Measurements from ENCODE around the gene FAIM2. TPM values are rescaled to one million over a fixed set of nuclear protein-coding genes. Genes with fewer than 3 reads are reported as not detected.

The FAIM2 gene
- total and polyA plus RNA-seq, 2 experiments from 2014 or later = 0.61 to 2.0 TPM

DNA sequence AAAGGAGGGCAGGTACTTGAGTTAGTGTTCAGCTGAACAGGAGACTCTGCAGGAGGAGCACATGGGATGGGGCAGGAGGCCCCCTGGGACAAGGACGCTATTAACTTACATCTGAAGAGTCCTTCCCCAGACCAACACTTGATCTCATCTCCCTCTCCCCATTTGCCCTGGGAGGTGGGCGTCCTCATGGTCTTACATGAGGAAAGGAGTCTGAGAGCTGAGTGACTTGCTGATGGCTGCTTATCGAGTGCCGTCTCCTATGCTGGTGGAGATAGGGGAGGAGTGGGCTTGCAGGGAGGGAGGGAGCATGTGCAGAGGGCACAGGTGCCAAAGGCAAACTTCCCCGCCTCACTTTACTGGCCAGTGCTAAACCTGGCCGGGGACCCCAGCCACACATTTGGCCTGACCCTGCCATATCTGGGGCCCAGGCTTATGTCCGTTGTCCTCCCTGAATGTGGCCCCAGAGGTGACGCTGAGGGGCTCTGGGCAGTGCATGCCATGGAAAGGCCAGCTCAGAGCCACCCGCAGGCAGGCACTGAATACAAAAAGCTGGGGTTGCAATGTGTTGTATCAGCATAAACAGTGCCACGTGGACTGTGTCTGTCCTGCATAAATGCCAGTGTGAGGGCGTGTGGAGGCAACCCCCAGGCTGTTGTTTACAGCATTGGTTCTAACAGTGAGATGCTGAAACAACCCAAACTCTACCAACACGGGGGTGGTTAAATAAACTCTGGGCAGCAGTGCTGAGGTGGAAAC lies 29.4 kb downstream of the FAIM2 start:
- Mint-ChIP-seq H3K4me1 (no peaks in the 10 kb centered on the region), H3K36me3 (ENCODE audit: low read depth) (peaks cover 4% of the 10 kb centered on the region; the same call in 1 of the 3 replicates), H3K27ac (no peak overlapping the region), H3K27me3 (ENCODE audit: insufficient read depth, low read depth, poor library complexity) (peaks cover 11% of the 10 kb centered on the region), H3K9me3 (peaks cover 17% of the 10 kb centered on the region), H3K4me3 (no peak overlapping the region)
- DNase-seq (ENCODE audit: low spot score) (no peak), ATAC-seq (no peak)
- no peaks in the 10 kb centered on the region for H3K27me3 ChIP-seq (ENCODE audit: insufficient read depth)
- no peak overlapping the region for H3K4me3 ChIP-seq
- no peaks in the 10 kb centered on the region for H3K4me1 ChIP-seq (ENCODE audit: insufficient read depth)
- H3K4me2 ChIP-seq = no peak overlapping the region
- H2AFZ ChIP-seq = no peak overlapping the region
- H3K27ac ChIP-seq (ENCODE audit: low read depth) = no peak overlapping the region
- no peak for TF ChIP-seq REST (IDR thresholded peaks at IDR 0.05; ENCODE audit: unreplicated experiment)
- no peak for TF ChIP-seq CREB1 (CRISPR knock-in tag; IDR thresholded peaks at IDR 0.05; ENCODE audit: low read depth)
- TF ChIP-seq POLR2AphosphoS5 (IDR thresholded peaks at IDR 0.05; ENCODE audit: low read depth) = no peak
- no peak for TF ChIP-seq ZNF331 (CRISPR knock-in tag; IDR thresholded peaks at IDR 0.05; ENCODE audit: low read depth)
- no peaks in the 10 kb centered on the region for H4K20me1 ChIP-seq (replicated peaks; ENCODE audit: insufficient read depth)
- peaks cover 21% of the 10 kb centered on the region for H3F3A ChIP-seq (replicated peaks; ENCODE audit: low read depth)
- no peaks in the 10 kb centered on the region for H3K9me2 ChIP-seq (ENCODE audit: insufficient read depth)
- H3K36me3 ChIP-seq (ENCODE audit: insufficient read depth) = no peaks in the 10 kb centered on the region
- no peaks in the 10 kb centered on the region for H3K79me2 ChIP-seq (replicated peaks; ENCODE audit: insufficient read depth)

DNA sequence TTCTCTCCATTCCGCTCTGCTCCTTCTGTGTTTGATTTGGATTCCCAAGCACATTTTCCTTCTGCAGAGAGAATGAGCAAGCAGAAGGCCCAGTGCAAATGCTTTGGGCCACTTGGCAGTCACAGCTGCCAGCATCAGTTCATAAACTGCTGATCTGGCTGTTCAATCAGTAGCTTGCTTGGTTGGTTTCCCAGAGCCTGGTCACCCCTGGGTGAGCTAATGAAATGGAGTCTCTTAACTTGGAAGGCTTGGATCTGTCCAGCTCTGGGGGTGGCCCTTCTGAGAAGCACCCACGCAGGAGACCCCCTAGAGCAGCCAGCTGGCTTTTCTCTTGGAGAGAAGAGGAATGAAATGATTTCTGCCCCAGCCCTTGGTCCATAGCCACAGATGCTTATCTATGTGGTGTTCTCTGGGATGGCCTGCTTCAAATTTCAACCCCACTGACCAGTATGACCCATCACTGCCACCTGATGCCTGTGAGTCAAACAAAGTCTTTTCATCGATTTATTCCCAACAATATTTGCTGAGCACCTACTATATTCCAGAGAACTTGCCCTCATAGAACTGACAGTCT lies 30.3 kb downstream of the FAIM2 start:
- H3K27me3 ChIP-seq (ENCODE audit: insufficient read depth) = no peaks in the 10 kb centered on the region
- Mint-ChIP-seq H3K4me3 (no peak overlapping the region), H3K36me3 (ENCODE audit: low read depth) (no peaks in the 10 kb centered on the region), H3K4me1 (no peaks in the 10 kb centered on the region), H3K27ac (no peak overlapping the region), H3K9me3 (peaks cover 8% of the 10 kb centered on the region), H3K27me3 (ENCODE audit: insufficient read depth, low read depth, poor library complexity) (peaks cover 6% of the 10 kb centered on the region)
- ATAC-seq (no peak), DNase-seq (ENCODE audit: low spot score) (no peak)
- no peak overlapping the region for H3K4me2 ChIP-seq
- no peak overlapping the region for H2AFZ ChIP-seq
- no peaks in the 10 kb centered on the region for H4K20me1 ChIP-seq (replicated peaks; ENCODE audit: insufficient read depth)
- H3K27ac ChIP-seq (ENCODE audit: low read depth) = no peak overlapping the region
- no peak overlapping the region for H3K4me3 ChIP-seq
- H3K9me2 ChIP-seq (ENCODE audit: insufficient read depth) = no peaks in the 10 kb centered on the region
- no peaks in the 10 kb centered on the region for H3K4me1 ChIP-seq (ENCODE audit: insufficient read depth)
- H3F3A ChIP-seq (replicated peaks; ENCODE audit: low read depth) = peaks cover 12% of the 10 kb centered on the region
- no peaks in the 10 kb centered on the region for H3K36me3 ChIP-seq (ENCODE audit: insufficient read depth)
- no peaks in the 10 kb centered on the region for H3K79me2 ChIP-seq (replicated peaks; ENCODE audit: insufficient read depth)
- TF ChIP-seq EZH2 (IDR thresholded peaks at IDR 0.05; ENCODE audit: low read depth, unreplicated experiment) = no peak
- TF ChIP-seq CREB1 (CRISPR knock-in tag; IDR thresholded peaks at IDR 0.05; ENCODE audit: low read depth) = no peak
- TF ChIP-seq ZNF331 (CRISPR knock-in tag; IDR thresholded peaks at IDR 0.05; ENCODE audit: low read depth) = no peak
- no peak for TF ChIP-seq REST (IDR thresholded peaks at IDR 0.05; ENCODE audit: unreplicated experiment)
- no peak for TF ChIP-seq ZNF114 (CRISPR knock-in tag; IDR thresholded peaks at IDR 0.05)
- TF ChIP-seq STAT1 (IDR thresholded peaks at IDR 0.05; ENCODE audit: unreplicated experiment) = no peak
- TF ChIP-seq NANOG (IDR thresholded peaks at IDR 0.05; ENCODE audit: borderline replicate concordance) = no peak
- no peak for TF ChIP-seq EZH2phosphoT487 (IDR thresholded peaks at IDR 0.05; ENCODE audit: unreplicated experiment)
- no peak for TF ChIP-seq JUNB (IDR thresholded peaks at IDR 0.05; ENCODE audit: unreplicated experiment)
- TF ChIP-seq POLR2AphosphoS5 (IDR thresholded peaks at IDR 0.05; ENCODE audit: low read depth) = no peak
- TF ChIP-seq CTCF (conservative IDR thresholded peaks at IDR 0.05; ENCODE audit: low read depth in 2 of 2) = no peak
- TF ChIP-seq, protein P1, sequence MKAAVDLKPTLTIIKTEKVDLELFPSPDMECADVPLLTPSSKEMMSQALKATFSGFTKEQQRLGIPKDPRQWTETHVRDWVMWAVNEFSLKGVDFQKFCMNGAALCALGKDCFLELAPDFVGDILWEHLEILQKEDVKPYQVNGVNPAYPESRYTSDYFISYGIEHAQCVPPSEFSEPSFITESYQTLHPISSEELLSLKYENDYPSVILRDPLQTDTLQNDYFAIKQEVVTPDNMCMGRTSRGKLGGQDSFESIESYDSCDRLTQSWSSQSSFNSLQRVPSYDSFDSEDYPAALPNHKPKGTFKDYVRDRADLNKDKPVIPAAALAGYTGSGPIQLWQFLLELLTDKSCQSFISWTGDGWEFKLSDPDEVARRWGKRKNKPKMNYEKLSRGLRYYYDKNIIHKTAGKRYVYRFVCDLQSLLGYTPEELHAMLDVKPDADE (IDR thresholded peaks at IDR 0.05) = no peak

All from GM23338 (cell line).